ENCODE results near the gene BCR.
A peak's percentile ranks its signal among the peaks of the same experiment; 100 is the strongest.
"Not testable (repeated sequence)": the region's sequence is repeated elsewhere in the genome, so short reads cannot be mapped to it uniquely, and the experiment has no call there.

Gene BCR

GRCh38 chr22:23313791-23314567, 133.7 kb downstream of the BCR start:
- TF ChIP-seq EZH2phosphoT487 (IDR thresholded peaks at IDR 0.05; ENCODE audit: borderline replicate concordance, low read length) = no peak
- TF ChIP-seq CTCF (IDR thresholded peaks at IDR 0.05; ENCODE audit: low read depth, low read length, poor library complexity, severe bottlenecking) = no peak
- no peaks in the 10 kb centered on the region for H3K9me3 ChIP-seq (ENCODE audit: control insufficient read depth, insufficient read depth, low read length)
- no peaks in the 10 kb centered on the region for H3K79me2 ChIP-seq (ENCODE audit: control insufficient read depth, low read length)
- no peaks in the 10 kb centered on the region for H4K20me1 ChIP-seq (ENCODE audit: control insufficient read depth, insufficient read depth, low read depth, low read length)
- H3K36me3 ChIP-seq (ENCODE audit: control insufficient read depth, low read length) = peaks cover 5% of the 10 kb centered on the region
- H3K27ac ChIP-seq (ENCODE audit: low read depth, low read length) = no peak overlapping the region
- no peaks in the 10 kb centered on the region for H3K27me3 ChIP-seq (ENCODE audit: control insufficient read depth, low read length)
- no peak overlapping the region for H3K4me3 ChIP-seq (ENCODE audit: low read length)
- no peak overlapping the region for H3K4me2 ChIP-seq (ENCODE audit: low read length)
- H3K4me1 ChIP-seq (ENCODE audit: control insufficient read depth, low read length) = no peaks in the 10 kb centered on the region
- H3F3A ChIP-seq (ENCODE audit: control insufficient read depth, insufficient read depth) = no peaks in the 10 kb centered on the region
- no peaks in the 10 kb centered on the region for H3K9me2 ChIP-seq (replicated peaks; ENCODE audit: control insufficient read depth, low read length)

- Histone ChIP-seq H3K27me3 (ENCODE audit: control insufficient read depth, low read length) (no peaks in the 10 kb centered on the region), H3K9me3 (ENCODE audit: control insufficient read depth, insufficient read depth, low read length) (no peaks in the 10 kb centered on the region), H3K79me2 (ENCODE audit: control insufficient read depth, low read length) (no peaks in the 10 kb centered on the region), H3K9me2 (replicated peaks; ENCODE audit: control insufficient read depth, low read length) (no peaks in the 10 kb centered on the region), H3K27ac (ENCODE audit: low read depth, low read length) (no peak overlapping the region), H3K4me3 (ENCODE audit: low read length) (no peak overlapping the region), H3K4me2 (ENCODE audit: low read length) (no peak overlapping the region), H3K4me1 (ENCODE audit: control insufficient read depth, low read length) (no peaks in the 10 kb centered on the region), H4K20me1 (ENCODE audit: control insufficient read depth, insufficient read depth, low read depth, low read length) (no peaks in the 10 kb centered on the region), H3K36me3 (ENCODE audit: control insufficient read depth, low read length) (peaks cover 5% of the 10 kb centered on the region), H3F3A (ENCODE audit: control insufficient read depth, insufficient read depth) (no peaks in the 10 kb centered on the region)
- TF ChIP-seq CTCF (IDR thresholded peaks at IDR 0.05; ENCODE audit: low read depth, low read length, poor library complexity, severe bottlenecking) (peak; percentile 56), EZH2phosphoT487 (IDR thresholded peaks at IDR 0.05; ENCODE audit: borderline replicate concordance, low read length) (no peak)
These were observed 135.1 kb downstream of the BCR start for GRCh38 chr22:23315341-23315917.

- not testable (repeated sequence) for H3K27ac ChIP-seq (ENCODE audit: low read depth, low read length); H3K4me2 ChIP-seq (ENCODE audit: low read length); H3K9me2 ChIP-seq (replicated peaks; ENCODE audit: control insufficient read depth, low read length); H3F3A ChIP-seq (ENCODE audit: control insufficient read depth, insufficient read depth); H4K20me1 ChIP-seq (ENCODE audit: control insufficient read depth, insufficient read depth, low read depth, low read length); H3K4me3 ChIP-seq (ENCODE audit: low read length); H3K79me2 ChIP-seq (ENCODE audit: control insufficient read depth, low read length); H3K27me3 ChIP-seq (ENCODE audit: control insufficient read depth, low read length); H3K36me3 ChIP-seq (ENCODE audit: control insufficient read depth, low read length); H3K4me1 ChIP-seq (ENCODE audit: control insufficient read depth, low read length); H3K9me3 ChIP-seq (ENCODE audit: control insufficient read depth, insufficient read depth, low read length)
These were observed 136.3 kb downstream of the BCR start for GRCh38 chr22:23316596-23316995.

- H3K79me2 ChIP-seq (ENCODE audit: control insufficient read depth, low read length); H3K4me3 ChIP-seq (ENCODE audit: low read length); H3K9me2 ChIP-seq (replicated peaks; ENCODE audit: control insufficient read depth, low read length); H3K4me2 ChIP-seq (ENCODE audit: low read length); H3K27ac ChIP-seq (ENCODE audit: low read depth, low read length); H3K36me3 ChIP-seq (ENCODE audit: control insufficient read depth, low read length); H3K4me1 ChIP-seq (ENCODE audit: control insufficient read depth, low read length); H3F3A ChIP-seq (ENCODE audit: control insufficient read depth, insufficient read depth); H4K20me1 ChIP-seq (ENCODE audit: control insufficient read depth, insufficient read depth, low read depth, low read length); H3K9me3 ChIP-seq (ENCODE audit: control insufficient read depth, insufficient read depth, low read length); H3K27me3 ChIP-seq (ENCODE audit: control insufficient read depth, low read length): not testable (repeated sequence)
These were observed 138.0 kb downstream of the BCR start for GRCh38 chr22:23318316-23318715.

- not testable (repeated sequence) for H3K36me3 ChIP-seq (ENCODE audit: control insufficient read depth, low read length); H3K4me1 ChIP-seq (ENCODE audit: control insufficient read depth, low read length); H3K27me3 ChIP-seq (ENCODE audit: control insufficient read depth, low read length); H4K20me1 ChIP-seq (ENCODE audit: control insufficient read depth, insufficient read depth, low read depth, low read length); H3K4me3 ChIP-seq (ENCODE audit: low read length); H3F3A ChIP-seq (ENCODE audit: control insufficient read depth, insufficient read depth); H3K4me2 ChIP-seq (ENCODE audit: low read length); H3K79me2 ChIP-seq (ENCODE audit: control insufficient read depth, low read length); H3K27ac ChIP-seq (ENCODE audit: low read depth, low read length); H3K9me3 ChIP-seq (ENCODE audit: control insufficient read depth, insufficient read depth, low read length); H3K9me2 ChIP-seq (replicated peaks; ENCODE audit: control insufficient read depth, low read length)
These were observed 142.3 kb downstream of the BCR start for GRCh38 chr22:23322497-23323080.

- not testable (repeated sequence) for H3K4me3 ChIP-seq (ENCODE audit: low read length); H3K4me2 ChIP-seq (ENCODE audit: low read length); H4K20me1 ChIP-seq (ENCODE audit: control insufficient read depth, insufficient read depth, low read depth, low read length); H3K9me3 ChIP-seq (ENCODE audit: control insufficient read depth, insufficient read depth, low read length); H3K79me2 ChIP-seq (ENCODE audit: control insufficient read depth, low read length); H3K36me3 ChIP-seq (ENCODE audit: control insufficient read depth, low read length); H3K27ac ChIP-seq (ENCODE audit: low read depth, low read length); H3K9me2 ChIP-seq (replicated peaks; ENCODE audit: control insufficient read depth, low read length); H3K4me1 ChIP-seq (ENCODE audit: control insufficient read depth, low read length); H3F3A ChIP-seq (ENCODE audit: control insufficient read depth, insufficient read depth); H3K27me3 ChIP-seq (ENCODE audit: control insufficient read depth, low read length)
These were observed 143.8 kb downstream of the BCR start for GRCh38 chr22:23323960-23324688.

All from DOHH2 (cell line).